Pancreas (tissue), 10 donors: ENCODE data around the gene CSF3R. TPM values are rescaled to one million over a fixed set of nuclear protein-coding genes. Genes with fewer than 3 reads are reported as not detected.
A peak's percentile ranks its signal among the peaks of the same experiment; 100 is the strongest.

ENCODE experiments used
- ATAC-seq, 4 donors: fragments of 200-7000 bp; cut with Tn5 transposase; one replicate each; pipeline versions ENCODE4 v1.8.0 to v1.9.1; 2020; ENCODE audit warnings: mild to moderate bottlenecking in 4 of 4, moderate library complexity in 4 of 4
- DNase-seq, 6 donors: peaks; one replicate each; pipeline ENCODE4 v3.0.0-alpha.2; 2020
- FAIRE-seq: peaks from 2 replicates; lab custom pipeline; 2012; peaks lifted over from hg19 to GRCh38; lab: Jason Lieb, UNC
- H3K27ac ChIP-seq, 4 donors: fragments of 200-600 bp; sonication (generic); 1 replicate in 3 of 4; 2 replicates in 1 of 4; pipeline versions ENCODE4 v1.5.0 to v1.8.0; 2020
- H3K27me3 ChIP-seq, 4 donors: fragments of 200-600 bp; one replicate each; pipeline ENCODE4 v1.8.0; 2021
- H3K36me3 ChIP-seq, 3 donors: fragments of 200-600 bp; sonication (generic) in 1 of 3; one replicate each; pipeline versions ENCODE4 v1.5.0 to v1.8.0; 2020 to 2021
- H3K4me1 ChIP-seq, 3 donors: fragments of 200-600 bp; one replicate each; pipeline ENCODE4 v1.8.0; 2021
- H3K4me3 ChIP-seq, 4 donors: fragments of 200-600 bp; sonication (generic) in 2 of 4; one replicate each; pipeline versions ENCODE4 v1.5.0 to v1.8.0; 2020 to 2021
- H3K9me3 ChIP-seq, 4 donors: fragments of 200-600 bp; one replicate each; pipeline ENCODE4 v1.8.0; 2021
- CTCF ChIP-seq, 4 donors: fragments of 200-600 bp; sonication (generic) in 3 of 4; IDR thresholded peaks; one replicate each; pipeline versions ENCODE4 v1.5.0 to v1.8.0; 2021; ENCODE audit warnings: antibody characterized with exemption in 4 of 4
- WGBS, 2 donors: extraction: QIAGEN DNeasy Blood & Tissue Kit; methylation state at CpG; one replicate each; pipeline ENCODE4 v1.1.7; 2013; 5-methylcytosine and 5-hydroxymethylcytosine counted together
- intact Hi-C, 3 donors: fragments of 100-400 bp; cut with DNase I; formaldehyde crosslinking; loops; one replicate each; pipeline versions ENCODE4 v1.11.1 to v1.14.2; 2022
- polyA plus RNA-seq, 2 donors: library from polyadenylated mRNA; stranded (reverse); fragments of 200-250 nt; gene quantifications; one replicate each; pipeline ENCODE4 v1.2.3, GENCODE V29; 2013
- total RNA-seq, 6 donors: library from RNA; stranded (reverse); fragmentation: NEBNext Ultra II Directional in 4 of 6; extraction: Animal tissue kit (Norgen Biotek cat#: 25700) in 4 of 6; gene quantifications; one replicate each; pipeline versions ENCODE4 v1.2.1 to v1.2.4, GENCODE V29; 2021 to 2023
- donor health status: healthy with polysubstance abuse.
- donor health status: DM: no; HTN: no; CAD: no; lungs with moderate emphysema.
- donor health status: DM: no; HTN: no; CAD: no.
- donor health status: control.
- donor health status: control.
- donor health status: Bipolar disorder and iron deficiency.
- donor health status: DM: yes; HTN: yes; CAD: no.
- donor health status: DM: no; HTN: no; CAD: no.
- donor health status: DM: no; HTN: no; CAD: no.
- donor health status: DM: yes; HTN: yes; CAD: no.

Gene CSF3R
- total and polyA plus RNA-seq, 8 donors = 0.47 to 13.4 (median 2.7) TPM

- Histone ChIP-seq H3K4me3 (no peak overlapping the region), H3K27ac (no peak overlapping the region), H3K36me3 (peaks cover 0 to 25% (median 0%) of the 10 kb centered on the region in 3 donors), H3K27me3 (no peaks in the 10 kb centered on the region), H3K9me3 (no peaks in the 10 kb centered on the region), H3K4me1 (peaks cover 0 to 11% (median 9%) of the 10 kb centered on the region in 3 donors)
- TF ChIP-seq CTCF (IDR thresholded peaks at IDR 0.05) = no peak
- DNase-seq = peak in 1 of 6 donors; percentile 14
- WGBS, 2 donors = 91 to 93% methylated on average over 3 of the region's 3 CpGs
- no peak for ATAC-seq
- FAIRE-seq = no peak
- intact Hi-C loops = no loop called here
Observed at GRCh38 chr1:36458910-36459309, 23.8 kb downstream of the CSF3R start.

GRCh38 chr1:36457691-36458090 is 25.0 kb downstream of the CSF3R start:
- peaks cover 0 to 2% (median 0%) of the 10 kb centered on the region in 3 donors for H3K4me1 ChIP-seq
- peak in 1 of 4 donors; percentile 38 for ATAC-seq
- no peak for FAIRE-seq
- H3K36me3 ChIP-seq = peaks cover 0 to 25% (median 0%) of the 10 kb centered on the region in 3 donors
- WGBS, 2 donors = 77 to 80% methylated on average over 5 of the region's 5 CpGs
- no peak overlapping the region for H3K4me3 ChIP-seq
- DNase-seq = peak in 1 of 6 donors; percentile 3
- no peaks in the 10 kb centered on the region for H3K9me3 ChIP-seq
- no peak overlapping the region for H3K27ac ChIP-seq
- TF ChIP-seq CTCF (IDR thresholded peaks at IDR 0.05) = no peak
- intact Hi-C loops = no loop called here
- H3K27me3 ChIP-seq = no peaks in the 10 kb centered on the region

- intact Hi-C loops = no loop called here
- H3K4me1 ChIP-seq = no peaks in the 10 kb centered on the region
- DNase-seq (no peak), FAIRE-seq (no peak), ATAC-seq (no peak)
- no peaks in the 10 kb centered on the region for H3K9me3 ChIP-seq
- peaks cover 0 to 25% (median 0%) of the 10 kb centered on the region in 3 donors for H3K36me3 ChIP-seq
- H3K4me3 ChIP-seq = no peak overlapping the region
- H3K27me3 ChIP-seq = no peaks in the 10 kb centered on the region
- TF ChIP-seq CTCF (IDR thresholded peaks at IDR 0.05) = no peak
- H3K27ac ChIP-seq = no peak overlapping the region
Observed at GRCh38 chr1:36456391-36456928, 26.3 kb downstream of the CSF3R start.

- Histone ChIP-seq H3K27me3 (no peaks in the 10 kb centered on the region), H3K27ac (no peak overlapping the region), H3K4me3 (no peak overlapping the region), H3K4me1 (no peaks in the 10 kb centered on the region), H3K36me3 (peaks cover 0 to 25% (median 0%) of the 10 kb centered on the region in 3 donors), H3K9me3 (no peaks in the 10 kb centered on the region)
- WGBS, 2 donors = 75 to 87% methylated on average over 1 of the region's 1 CpG
- FAIRE-seq (no peak), DNase-seq (no peak), ATAC-seq (no peak)
- intact Hi-C loops = no loop called here
- TF ChIP-seq CTCF (IDR thresholded peaks at IDR 0.05) = no peak
Observed at GRCh38 chr1:36455386-36455785, 27.3 kb downstream of the CSF3R start.

GRCh38 chr1:36453600-36454388 is 28.9 kb downstream of the CSF3R start:
- H3K27me3 ChIP-seq = no peaks in the 10 kb centered on the region
- WGBS, 2 donors = 86 to 89% methylated on average over 6 of the region's 6 CpGs
- H3K27ac ChIP-seq = no peak overlapping the region
- H3K9me3 ChIP-seq = no peaks in the 10 kb centered on the region
- peaks cover 0 to 25% (median 0%) of the 10 kb centered on the region in 3 donors for H3K36me3 ChIP-seq
- no peak overlapping the region for H3K4me3 ChIP-seq
- peaks cover 0 to 3% (median 0%) of the 10 kb centered on the region in 3 donors for H3K4me1 ChIP-seq
- no peak for DNase-seq
- no peak for FAIRE-seq
- TF ChIP-seq CTCF (IDR thresholded peaks at IDR 0.05) = no peak
- intact Hi-C loops = no loop called here
- ATAC-seq = no peak
